Activated T-cell treated with anti-CD3 and anti-CD28 coated beads, Interleukin-2, amount 50 U/mL, for 24 hours (primary cell): ENCODE measurements around the gene SH3RF3.

Source experiments
- DNase-seq: peaks from one replicate; pipeline ENCODE4 v3.0.0-alpha.2; 2020
- H3K27ac Mint-ChIP-seq: 2 replicates; pipeline ENCODE4 v1.8.0; 2020; ENCODE audit warnings: mild to moderate bottlenecking, mixed read lengths
- H3K27me3 Mint-ChIP-seq: 2 replicates; pipeline ENCODE4 v1.8.0; 2020; ENCODE audit warnings: mixed read lengths
- H3K36me3 Mint-ChIP-seq: 2 replicates; pipeline ENCODE4 v1.8.0; 2020; ENCODE audit warnings: low read depth, mixed read lengths
- H3K4me1 Mint-ChIP-seq: 2 replicates; pipeline ENCODE4 v1.8.0; 2020; ENCODE audit warnings: low read depth, mixed read lengths
- H3K4me3 Mint-ChIP-seq: 2 replicates; pipeline ENCODE4 v1.8.0; 2020; ENCODE audit warnings: mild to moderate bottlenecking, moderate library complexity, mixed read lengths
- H3K9me3 Mint-ChIP-seq: 2 replicates; pipeline ENCODE4 v1.8.0; 2020; ENCODE audit warnings: mixed read lengths

Gene SH3RF3

DNA sequence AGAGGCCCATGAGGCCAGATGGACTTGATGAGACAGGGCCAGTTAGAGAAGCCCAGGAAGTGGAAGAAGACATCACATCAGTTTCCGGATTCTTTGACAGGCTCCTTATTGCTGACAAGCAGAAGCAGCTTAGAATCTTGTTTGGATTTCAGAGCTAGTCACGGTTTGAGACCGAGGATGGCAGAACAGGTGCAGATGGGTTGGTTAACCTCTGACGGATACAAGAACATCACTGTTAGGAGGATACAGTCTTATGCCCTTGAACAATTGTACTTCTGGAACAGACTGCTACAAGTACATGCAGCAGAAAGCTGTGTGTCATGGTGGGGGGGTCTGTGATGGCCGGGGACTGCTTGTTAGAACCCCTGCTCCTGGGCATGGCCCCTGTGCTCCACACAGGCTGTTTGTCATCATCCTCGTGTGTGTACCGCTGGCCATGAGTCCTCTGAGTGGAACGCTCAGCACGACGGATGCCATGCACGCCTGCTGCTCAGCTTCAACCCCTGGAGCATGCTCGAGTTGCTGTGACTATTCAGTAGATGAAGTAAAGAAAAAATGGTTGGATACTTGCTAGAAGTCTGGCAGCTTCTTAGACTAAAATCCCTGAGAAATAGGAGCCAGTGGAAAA is 217.7 kb downstream of the SH3RF3 start:
- no peaks in the 10 kb centered on the region for H3K27me3 Mint-ChIP-seq

DNA sequence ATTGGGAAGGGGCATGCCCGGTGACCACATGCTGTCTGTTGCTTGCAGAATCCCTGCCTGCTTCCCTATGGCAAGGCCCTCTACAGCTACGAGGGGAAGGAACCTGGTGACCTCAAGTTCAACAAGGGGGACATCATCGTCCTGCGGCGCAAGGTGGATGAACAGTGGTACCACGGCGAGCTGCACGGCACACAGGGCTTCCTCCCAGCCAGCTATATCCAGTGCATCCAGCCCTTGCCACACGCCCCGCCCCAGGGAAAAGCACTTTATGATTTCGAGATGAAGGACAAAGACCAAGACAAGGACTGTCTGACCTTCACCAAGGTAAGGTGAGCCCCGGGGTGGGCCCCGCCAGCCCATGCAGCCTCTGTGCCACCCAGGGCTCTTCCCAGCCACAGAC is 218.6 kb downstream of the SH3RF3 start:
- no peak overlapping the region for H3K4me3 Mint-ChIP-seq
- no peaks in the 10 kb centered on the region for H3K27me3 Mint-ChIP-seq
- H3K4me1 Mint-ChIP-seq, result peaks cover 40% of the 10 kb centered on the region
- no peaks in the 10 kb centered on the region for H3K9me3 Mint-ChIP-seq
- H3K36me3 Mint-ChIP-seq, result no peaks in the 10 kb centered on the region
- DNase-seq, result no peak
- H3K27ac Mint-ChIP-seq, result no peak overlapping the region

More for the DNA sequence above, 217.7 kb downstream of the SH3RF3 start:
- H3K4me1 Mint-ChIP-seq, result peaks cover 39% of the 10 kb centered on the region
- no peak overlapping the region for H3K4me3 Mint-ChIP-seq
- H3K9me3 Mint-ChIP-seq, result no peaks in the 10 kb centered on the region
- H3K27ac Mint-ChIP-seq, result no peak overlapping the region
- no peak for DNase-seq
- no peaks in the 10 kb centered on the region for H3K36me3 Mint-ChIP-seq

DNA sequence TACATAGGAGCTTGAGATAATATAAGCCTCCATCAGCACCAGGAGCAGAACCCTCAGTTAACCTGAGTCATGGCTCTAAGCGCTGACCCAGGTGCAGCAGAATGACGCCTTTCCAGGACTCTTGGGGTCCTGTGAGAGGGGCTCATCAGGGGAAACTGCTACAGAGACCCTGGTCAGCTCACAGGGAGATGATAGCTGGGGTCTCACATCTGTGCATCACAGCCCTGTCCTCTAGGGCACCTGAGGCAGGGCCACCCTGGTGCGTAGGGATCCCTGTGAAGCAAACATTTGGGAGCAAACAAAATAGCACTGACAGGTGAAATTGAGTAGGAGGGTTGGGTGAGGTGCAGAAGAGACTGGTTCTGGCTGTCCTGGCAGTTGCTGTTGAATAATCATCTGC is 219.2 kb downstream of the SH3RF3 start:
- H3K36me3 Mint-ChIP-seq, result no peaks in the 10 kb centered on the region
- peak overlapping the region; percentile 8 for H3K27ac Mint-ChIP-seq
- no peak for DNase-seq
- H3K27me3 Mint-ChIP-seq, result no peaks in the 10 kb centered on the region
- H3K4me1 Mint-ChIP-seq, result peaks cover 40% of the 10 kb centered on the region
- H3K9me3 Mint-ChIP-seq, result no peaks in the 10 kb centered on the region
- H3K4me3 Mint-ChIP-seq, result no peak overlapping the region

DNA sequence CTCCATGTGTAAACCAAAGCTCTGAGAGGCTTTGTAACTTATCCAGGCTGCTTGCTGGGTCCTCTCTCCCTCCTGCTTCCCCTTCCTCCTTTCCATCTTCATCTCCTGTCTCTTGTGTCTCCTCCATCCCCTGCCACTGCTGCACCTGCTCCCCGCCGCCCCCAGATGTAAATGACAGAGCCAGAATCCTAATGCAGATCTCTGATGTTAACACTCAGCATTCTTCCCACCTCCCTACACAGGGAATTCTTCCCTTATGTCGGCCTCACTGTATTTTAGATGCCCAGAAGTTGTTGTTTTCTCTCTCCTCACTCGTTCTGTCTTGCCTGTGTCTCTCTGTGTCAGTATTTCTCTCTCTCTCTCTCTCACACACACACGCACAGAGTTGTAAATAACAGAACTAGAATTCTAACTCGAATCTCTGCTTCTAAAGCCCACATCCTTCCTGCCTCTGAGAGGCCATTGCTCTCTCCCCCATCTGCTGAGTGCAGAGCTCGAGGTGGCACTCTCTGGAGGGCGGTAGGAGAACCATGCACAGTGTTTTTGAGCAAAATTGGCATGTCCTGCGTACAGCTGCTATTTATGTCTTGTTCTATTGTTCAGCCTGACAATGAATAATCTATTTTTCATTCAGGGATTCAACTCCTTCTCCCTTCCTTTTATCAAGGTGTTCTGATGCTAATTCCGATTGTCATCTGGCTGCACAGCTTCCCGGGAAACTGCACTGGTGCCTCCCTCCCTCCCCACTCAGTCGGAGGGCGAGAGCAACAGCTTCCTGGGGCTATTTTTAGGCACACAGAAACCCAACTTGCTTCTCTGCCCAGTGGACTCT is 219.9 kb downstream of the SH3RF3 start:
- Mint-ChIP-seq H3K9me3 (no peaks in the 10 kb centered on the region), H3K36me3 (no peaks in the 10 kb centered on the region), H3K4me3 (no peak overlapping the region), H3K27ac (peak overlapping the region; percentile 42), H3K4me1 (peaks cover 40% of the 10 kb centered on the region), H3K27me3 (no peaks in the 10 kb centered on the region)
- DNase-seq, result no peak

DNA sequence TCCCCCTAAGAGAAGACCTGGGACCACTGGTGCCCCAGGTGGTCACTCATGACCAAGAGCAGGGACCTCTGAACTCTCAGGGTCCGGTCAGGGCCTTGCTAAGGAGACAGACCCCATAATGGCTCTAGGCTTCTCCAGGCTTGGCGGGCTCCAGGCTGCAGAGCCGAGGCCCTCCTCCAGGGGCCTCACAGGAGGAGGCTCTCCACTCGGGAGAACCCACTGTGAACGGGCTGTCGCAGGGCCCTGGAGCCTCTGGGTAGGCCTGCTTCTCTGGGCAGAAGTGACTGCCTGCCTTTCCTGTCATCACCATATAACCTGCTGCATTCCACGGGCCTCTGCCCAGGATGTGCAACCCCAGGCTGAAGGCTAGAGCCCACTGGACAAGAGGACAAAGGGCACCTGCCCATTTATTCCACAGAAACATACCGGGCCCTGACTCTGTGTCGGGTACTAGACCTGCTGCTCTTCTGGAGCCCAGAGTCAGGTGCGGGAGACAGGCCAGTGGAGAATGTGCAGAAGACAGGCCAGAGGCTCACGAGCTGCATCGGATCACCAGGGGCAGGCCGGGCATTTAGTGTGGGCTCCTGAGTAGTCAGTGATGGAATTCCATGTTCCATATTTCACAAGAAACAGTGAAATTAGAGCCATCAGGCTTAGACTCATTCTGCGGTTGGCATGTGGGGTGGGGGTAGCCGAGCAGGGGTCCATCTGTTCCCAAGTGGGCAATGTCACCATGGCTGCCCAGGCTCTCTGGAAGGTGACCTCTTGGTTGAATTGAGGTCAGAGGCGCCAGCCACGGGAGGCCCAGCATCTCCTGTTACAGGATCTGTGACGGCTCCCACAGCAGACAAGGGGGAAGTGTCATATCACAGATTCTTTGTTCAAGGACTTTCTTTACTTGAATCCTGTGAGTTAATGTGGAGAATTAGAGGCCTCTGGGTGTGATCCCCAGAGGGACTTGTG is 220.8 kb downstream of the SH3RF3 start:
- Mint-ChIP-seq H3K4me3 (no peak overlapping the region), H3K27ac (peak overlapping the region; percentile 42), H3K4me1 (peaks cover 40% of the 10 kb centered on the region), H3K9me3 (no peaks in the 10 kb centered on the region), H3K36me3 (no peaks in the 10 kb centered on the region), H3K27me3 (no peaks in the 10 kb centered on the region)
- DNase-seq, result no peak

DNA sequence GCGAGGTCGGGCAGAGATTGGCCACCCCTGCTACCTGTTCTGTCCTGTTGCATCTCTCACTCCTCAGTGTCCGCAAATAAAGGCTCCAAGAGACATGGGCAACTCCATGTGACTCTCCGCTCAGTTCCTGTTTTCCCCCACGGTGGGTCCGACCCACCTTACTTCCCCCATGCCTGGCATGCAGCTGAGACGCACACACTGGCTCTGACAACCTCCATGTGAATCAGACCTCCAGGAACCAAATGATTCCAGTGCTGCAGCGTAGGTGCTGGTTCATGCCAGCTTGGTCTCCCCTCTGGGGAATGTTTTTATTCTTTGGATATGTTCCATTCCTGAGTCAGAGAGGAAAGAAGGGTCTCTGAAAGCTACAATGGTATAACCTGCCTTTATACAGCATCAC is 221.5 kb downstream of the SH3RF3 start:
- Mint-ChIP-seq H3K4me1 (peaks cover 40% of the 10 kb centered on the region), H3K27ac (no peak overlapping the region), H3K9me3 (no peaks in the 10 kb centered on the region), H3K36me3 (no peaks in the 10 kb centered on the region), H3K27me3 (no peaks in the 10 kb centered on the region), H3K4me3 (no peak overlapping the region)
- DNase-seq, result no peak

DNA sequence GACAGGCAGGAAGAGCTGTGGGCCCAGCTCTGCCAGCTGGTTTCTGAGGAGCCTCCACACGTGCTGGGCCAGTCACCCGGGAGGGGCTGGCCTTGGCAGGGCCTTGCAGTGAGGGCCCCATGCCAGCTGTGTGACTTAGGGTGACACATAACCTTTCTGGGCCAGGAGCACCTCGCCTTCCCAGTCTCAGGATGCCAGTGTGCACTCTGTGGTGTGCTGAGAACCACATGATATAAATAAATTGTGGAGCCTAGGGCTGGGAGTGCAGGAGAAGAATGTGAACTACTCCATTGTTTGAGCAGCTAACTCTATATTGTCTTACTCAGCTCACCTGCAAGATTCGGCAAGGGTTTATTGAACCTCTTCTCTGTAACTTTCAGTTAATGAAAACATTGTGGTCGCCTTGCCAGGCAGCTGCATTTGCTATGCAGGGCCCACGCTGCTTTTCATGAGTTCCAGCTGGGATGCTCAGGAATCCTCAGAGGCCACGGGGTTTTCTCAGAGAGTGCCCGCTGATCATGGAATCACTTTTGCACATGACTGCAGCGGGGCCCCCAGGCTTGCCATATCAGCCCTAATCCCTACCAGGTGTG is 222.3 kb downstream of the SH3RF3 start:
- no peak for DNase-seq
- peaks cover 40% of the 10 kb centered on the region for H3K4me1 Mint-ChIP-seq
- peak overlapping the region; percentile 28 for H3K27ac Mint-ChIP-seq
- no peaks in the 10 kb centered on the region for H3K36me3 Mint-ChIP-seq
- no peak overlapping the region for H3K4me3 Mint-ChIP-seq
- no peaks in the 10 kb centered on the region for H3K27me3 Mint-ChIP-seq
- no peaks in the 10 kb centered on the region for H3K9me3 Mint-ChIP-seq

DNA sequence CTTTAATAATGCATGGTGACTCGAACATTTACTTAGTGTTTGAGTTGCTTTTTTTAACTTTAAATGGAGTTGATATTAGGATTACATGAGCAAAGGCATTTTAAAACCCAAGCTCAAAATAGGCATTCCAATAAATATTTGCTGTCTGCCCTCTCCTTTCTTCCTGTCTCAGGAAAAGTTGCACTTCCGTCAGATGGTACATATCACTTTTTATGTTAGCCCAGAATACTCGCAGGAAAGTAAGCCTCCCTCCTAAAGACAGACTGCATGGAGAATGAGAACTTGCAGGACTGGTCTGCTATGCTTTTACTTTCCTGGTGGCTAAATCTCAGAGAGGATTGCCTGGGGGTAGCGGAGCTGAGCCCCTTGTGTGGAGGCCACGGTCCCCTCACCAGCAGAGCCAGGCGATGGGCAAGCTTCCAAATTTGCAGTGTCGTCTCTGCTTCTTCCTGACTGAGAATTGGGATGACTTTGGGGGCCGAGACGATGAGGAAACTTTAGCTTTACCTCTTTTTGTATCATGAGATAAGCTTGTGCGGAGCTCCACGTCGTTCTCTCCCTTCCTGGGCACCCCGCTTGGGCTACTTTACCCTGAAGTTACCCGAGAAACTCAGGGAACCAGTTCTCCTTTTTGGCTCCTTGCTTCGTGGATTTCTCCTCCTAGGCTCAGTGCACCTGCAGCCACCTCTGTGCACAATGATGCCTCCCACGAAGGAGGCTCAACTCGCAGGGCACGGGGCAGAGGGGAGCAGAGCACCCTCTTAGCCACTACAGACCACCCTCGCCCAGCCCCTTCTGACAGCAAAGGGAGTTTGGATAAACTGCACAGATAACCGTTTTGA is 223.3 kb downstream of the SH3RF3 start:
- Mint-ChIP-seq H3K4me3 (no peak overlapping the region), H3K27me3 (no peaks in the 10 kb centered on the region), H3K9me3 (no peaks in the 10 kb centered on the region), H3K36me3 (no peaks in the 10 kb centered on the region), H3K27ac (no peak overlapping the region), H3K4me1 (peaks cover 37% of the 10 kb centered on the region)
- no peak for DNase-seq

DNA sequence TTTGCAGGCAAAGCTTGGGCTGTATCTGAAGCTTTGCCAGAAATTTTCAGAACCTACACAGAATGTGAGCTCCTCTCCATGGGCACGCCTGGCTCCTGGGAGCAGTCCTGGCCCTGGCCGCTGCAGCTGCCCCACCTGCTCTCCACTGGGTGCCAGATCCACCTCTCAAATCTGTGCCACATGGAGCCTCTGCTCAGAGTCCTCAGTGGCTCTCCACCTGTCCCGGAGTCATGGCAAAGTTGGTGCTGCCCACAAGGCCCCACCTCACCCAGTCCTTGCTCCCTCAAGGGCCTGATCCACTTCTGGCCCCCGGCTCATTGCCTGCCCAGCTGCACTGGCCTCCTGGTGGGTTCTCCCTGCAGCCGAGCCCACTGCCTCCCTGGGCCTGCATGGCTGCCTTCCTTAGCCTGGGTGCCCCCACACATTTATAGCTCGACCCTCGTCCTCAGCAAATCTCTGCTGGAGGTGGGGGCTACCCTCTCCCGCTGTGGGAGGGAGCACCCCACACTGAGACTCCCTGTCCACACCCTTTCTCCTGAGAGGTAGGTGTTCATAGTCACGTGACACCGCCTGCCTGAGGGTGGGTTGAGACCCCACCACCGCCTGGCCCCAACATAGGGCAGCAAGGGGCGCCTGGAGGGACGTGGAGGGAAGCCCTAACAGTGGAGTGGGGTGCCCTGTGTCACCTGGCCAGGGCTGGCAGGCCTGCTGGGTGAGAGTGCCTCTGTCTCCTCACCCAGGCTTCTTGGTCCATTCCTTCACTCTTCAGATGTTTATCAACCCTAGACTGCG is 224.1 kb downstream of the SH3RF3 start:
- Mint-ChIP-seq H3K27me3 (no peaks in the 10 kb centered on the region), H3K9me3 (peaks cover 6% of the 10 kb centered on the region), H3K36me3 (no peaks in the 10 kb centered on the region), H3K27ac (no peak overlapping the region), H3K4me3 (no peak overlapping the region), H3K4me1 (peaks cover 35% of the 10 kb centered on the region)
- DNase-seq, result no peak

DNA sequence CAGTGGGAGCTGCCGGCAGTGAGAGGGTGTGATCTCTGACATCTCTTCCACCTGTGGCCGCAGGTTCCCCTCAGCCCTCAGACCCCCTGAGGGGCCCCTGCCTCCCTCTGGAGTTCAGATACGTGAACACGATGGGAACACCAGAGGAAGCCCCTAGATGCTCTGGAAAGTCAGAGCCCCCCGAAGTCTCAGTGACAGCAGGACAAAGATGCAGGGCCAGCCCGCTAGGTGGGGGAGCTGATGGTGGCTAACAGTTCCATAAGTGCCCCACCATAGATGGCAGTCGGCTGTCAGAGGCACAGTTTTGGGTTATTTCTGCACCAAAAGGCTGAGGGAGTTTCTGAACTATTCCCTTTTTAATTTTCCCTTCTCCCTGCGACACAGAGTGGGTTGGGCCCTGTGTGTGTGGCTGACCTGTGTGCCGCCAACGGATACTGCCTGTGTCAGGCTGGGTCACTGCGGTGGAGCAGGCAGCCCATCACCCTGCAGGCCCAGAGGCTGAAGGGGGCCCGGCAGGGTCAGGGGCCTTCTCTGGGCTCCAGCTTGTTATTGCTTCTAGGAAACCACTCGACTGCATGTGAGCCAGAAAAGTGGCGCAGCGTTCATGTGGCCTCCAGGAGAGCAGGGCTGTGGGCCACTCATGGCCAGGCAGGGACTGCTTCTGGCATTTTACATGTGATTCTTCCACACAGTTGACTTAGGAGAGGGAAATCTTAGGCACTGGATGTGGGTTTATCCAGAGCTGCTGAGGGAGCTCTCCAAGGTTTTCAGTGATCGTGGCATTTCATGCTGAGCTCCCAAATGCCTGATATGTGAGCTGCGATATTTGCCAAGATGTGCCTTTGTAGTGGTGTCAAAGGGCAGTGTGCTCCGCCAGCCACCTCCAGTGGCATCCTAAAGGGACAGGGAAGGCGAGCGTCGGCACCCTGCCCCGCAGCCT is 225.1 kb downstream of the SH3RF3 start:
- Mint-ChIP-seq H3K4me3 (no peak overlapping the region), H3K27me3 (no peaks in the 10 kb centered on the region), H3K27ac (no peak overlapping the region), H3K9me3 (peaks cover 15% of the 10 kb centered on the region), H3K36me3 (no peaks in the 10 kb centered on the region), H3K4me1 (peaks cover 25% of the 10 kb centered on the region)
- no peak for DNase-seq

DNA sequence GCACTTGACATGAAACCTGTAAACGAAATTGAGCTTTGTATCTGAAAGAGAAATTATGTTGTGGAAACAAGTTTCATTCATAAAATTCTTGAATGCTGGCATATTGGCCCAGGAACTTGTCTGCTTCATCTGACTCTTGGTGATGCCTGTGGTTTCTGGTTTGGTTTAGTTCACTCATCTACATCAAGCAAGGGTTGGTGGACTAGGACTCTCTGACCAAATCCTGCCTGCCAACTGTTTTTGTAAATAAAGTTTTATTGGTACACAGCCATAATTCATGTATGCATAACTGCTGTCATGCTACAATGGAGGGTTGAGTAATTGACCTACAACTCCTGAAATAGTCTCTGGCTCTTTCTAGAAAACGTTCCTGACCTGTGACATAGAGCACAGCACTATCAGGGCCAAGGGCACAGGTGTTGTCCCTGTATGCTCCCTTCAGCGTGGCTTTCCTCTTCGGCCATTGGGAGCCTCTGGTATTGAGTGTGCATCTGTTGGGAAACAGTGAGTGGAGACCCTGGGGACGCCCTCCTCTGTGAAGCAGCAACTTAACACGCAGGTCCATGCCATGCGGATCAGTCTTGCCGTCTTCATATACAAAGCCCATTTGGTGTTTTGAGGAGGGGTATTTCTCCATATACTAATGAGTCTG is 226.3 kb downstream of the SH3RF3 start:
- Mint-ChIP-seq H3K36me3 (no peaks in the 10 kb centered on the region), H3K4me3 (no peak overlapping the region), H3K9me3 (peaks cover 20% of the 10 kb centered on the region), H3K27ac (no peak overlapping the region), H3K4me1 (peaks cover 12% of the 10 kb centered on the region), H3K27me3 (no peaks in the 10 kb centered on the region)
- no peak for DNase-seq
